NCI-H2029 (cell line): ENCODE data around the gene ZXDC.

Experiments used
- DNase-seq: peaks from one replicate; lab custom pipeline; 2025; lab: John Stamatoyannopoulos, UW

Gene ZXDC

DNA sequence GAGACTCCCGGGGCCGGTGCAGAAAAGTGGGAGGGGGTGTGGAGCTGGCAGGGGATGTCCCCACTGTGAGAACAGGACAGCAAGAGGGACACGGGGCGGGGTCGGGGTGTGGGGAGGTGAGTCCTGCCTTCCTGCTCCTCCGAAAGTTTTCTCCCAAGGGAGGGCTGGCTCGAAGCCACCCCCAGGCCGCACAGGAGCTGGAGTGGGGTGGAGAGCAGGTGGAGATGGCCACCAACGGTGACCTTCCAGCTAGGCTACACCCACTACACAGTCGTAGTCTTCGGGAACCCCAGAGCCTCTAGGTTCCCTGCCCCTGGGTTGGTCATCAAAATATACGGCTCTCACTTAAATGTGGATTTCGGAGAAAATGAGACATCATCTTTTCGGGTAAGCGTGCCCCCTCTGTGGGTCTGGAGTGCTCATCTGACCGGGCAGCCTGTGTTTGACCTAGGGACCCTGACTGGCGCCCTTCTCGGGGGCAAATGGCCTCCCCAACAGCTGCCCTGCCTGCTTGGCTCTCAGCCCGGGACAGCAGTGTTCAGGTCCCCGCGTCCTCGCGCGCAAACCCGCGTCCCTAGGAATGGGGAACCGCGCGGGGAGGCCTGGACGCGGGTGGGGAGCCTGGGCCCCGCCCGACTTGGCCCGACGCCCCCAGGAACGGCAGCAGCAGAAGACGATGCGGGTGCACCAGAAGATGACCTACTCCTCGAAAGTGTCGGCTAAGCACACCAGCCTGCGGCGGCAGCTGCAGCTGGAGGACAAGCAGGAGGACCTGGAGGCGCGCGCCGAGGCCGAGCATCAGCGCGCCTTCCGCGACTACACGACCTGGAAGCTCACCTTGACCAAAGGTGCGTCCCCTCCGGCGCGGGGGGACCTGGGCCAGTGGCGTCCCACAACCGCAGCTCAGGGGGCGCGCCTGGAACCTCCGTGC lies 59.8 kb downstream of the ZXDC start:
- DNase-seq = no peak

DNA sequence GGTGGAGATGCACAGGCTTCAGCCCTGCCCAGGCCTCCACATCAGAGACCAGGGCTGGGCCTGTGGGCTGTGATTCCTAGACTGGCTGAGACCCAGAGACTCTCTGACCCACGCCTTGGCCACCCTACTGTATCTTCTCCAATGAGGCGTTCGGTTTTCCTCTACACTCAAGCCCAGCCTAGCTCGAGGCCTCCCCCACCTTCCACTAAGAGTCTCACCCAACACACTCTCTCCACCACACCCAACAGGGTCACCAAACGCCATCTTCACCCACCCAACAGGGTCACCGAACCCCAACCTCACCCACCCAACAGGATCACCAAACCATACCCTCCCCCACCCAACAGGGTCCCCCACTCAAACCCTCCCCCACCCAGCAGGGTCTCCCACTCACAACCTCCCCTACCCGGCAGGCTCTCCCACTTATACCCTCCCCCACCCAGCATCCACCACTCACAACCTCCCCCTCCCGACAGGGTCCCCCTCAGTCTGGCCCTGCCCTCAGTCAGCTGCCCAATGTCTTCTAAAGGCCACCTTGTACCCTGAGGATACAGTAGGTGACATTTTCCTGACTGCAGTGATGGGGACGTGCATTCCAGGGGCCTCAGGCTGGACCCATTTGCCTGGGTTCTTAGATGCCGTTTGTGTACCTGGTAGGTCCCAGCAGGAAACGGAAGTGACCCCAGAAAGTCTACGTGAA lies 60.6 kb downstream of the ZXDC start:
- no peak for DNase-seq

DNA sequence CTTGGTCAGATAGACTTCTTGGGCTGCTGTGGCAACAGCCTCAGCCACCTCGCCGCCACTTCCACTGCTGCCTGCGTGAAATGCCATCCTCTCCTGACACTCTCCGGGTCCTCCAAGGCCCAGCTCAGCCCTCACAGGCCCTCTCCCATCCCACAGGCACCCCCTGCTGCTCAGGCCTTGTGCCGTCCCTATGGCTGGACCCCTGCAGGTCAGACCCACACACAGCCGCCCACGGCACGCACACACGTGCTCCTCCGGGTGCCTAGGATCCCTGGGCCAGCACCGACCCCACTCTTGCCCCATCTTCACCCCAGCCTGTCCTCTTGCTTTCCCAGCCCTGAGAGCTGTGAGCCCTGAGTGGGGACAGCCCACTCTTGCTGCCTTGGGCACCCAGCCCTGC lies 61.3 kb downstream of the ZXDC start:
- no peak for DNase-seq

- no peak for DNase-seq
These were observed 62.0 kb downstream of the ZXDC start for GRCh38 chr3:126413693-126414080.

GRCh38 chr3:126412841-126413692 lies 62.6 kb downstream of the ZXDC start:
- DNase-seq = no peak

GRCh38 chr3:126408099-126408498 lies 67.6 kb downstream of the ZXDC start:
- no peak for DNase-seq

GRCh38 chr3:126407412-126408044 lies 68.2 kb downstream of the ZXDC start:
- no peak for DNase-seq

DNA sequence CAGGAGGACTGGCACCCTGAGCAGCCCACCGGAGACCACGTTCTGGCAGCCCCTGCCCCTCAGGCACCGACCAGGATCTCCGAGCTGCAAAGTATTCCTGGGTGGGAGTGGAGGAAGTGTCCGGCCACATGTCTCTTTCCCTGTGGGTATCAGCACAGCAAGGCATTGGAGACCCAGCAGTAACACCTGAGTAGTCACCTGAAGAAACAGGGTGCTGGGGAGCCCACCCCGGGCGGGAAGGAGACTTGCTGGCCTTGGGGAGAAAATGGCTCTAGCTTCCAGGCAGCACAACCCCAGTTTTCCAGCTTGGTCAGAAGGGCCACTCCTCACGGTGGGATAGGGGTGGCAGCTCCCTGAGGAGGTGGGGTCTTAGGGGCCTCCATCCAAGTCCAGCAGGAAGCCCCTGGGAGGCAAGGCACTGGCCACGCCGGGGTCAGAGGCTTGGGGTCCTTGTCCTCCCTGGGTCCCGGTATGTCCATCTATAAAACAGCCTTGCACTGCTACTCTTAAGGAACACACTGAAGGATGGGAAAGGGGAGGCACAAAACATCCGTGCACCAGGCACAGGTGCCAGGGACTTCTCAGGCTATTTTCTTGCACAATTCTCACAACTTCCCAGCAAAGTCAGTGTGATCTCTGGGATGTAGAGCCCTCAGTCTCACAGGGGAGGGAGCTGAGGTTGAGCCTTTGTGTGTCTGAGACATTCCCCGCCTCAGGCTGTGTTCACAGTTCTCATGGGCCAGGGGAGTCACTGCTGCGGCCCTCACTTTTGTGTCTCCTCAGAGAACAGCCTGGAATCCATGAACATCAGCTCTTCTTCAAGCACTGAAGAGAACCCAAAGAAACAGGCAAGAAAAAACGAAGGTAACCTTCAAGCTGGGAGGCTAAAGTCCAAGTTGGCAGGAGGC lies 69.0 kb downstream of the ZXDC start:
- DNase-seq = no peak

DNA sequence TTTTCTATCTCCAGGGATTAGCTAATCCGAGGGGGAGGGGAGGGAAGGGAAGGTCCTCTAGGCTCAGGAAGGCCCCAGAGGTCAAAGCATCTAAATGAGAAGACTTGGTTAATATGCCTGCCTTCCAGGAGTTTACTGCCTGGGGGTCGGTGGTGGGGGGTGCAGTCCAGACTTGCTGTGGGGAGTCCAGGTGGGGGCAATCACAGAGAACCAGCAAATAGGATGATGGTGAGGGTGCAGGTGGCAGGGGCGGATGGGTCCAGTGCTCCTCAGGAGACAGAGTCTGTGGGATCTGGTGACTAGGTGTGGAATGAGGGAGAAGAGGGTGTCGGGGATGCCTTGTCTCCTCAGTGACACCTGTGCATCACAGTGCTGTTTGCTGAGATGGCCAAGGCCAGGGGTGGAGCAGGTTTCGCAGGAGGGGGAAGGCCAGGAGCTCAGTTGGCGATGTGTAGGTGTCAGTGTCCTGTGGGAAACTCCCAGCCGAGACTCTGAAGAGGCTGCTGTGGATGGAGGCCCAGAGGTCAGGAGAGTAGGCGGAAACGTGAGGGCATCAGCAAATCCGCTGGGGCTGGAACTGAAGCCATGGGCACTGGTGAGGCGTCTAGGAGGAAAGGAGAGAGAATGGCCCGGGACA lies 72.9 kb downstream of the ZXDC start:
- DNase-seq = no peak

GRCh38 chr3:126402178-126402577 lies 73.5 kb downstream of the ZXDC start:
- no peak for DNase-seq

DNA sequence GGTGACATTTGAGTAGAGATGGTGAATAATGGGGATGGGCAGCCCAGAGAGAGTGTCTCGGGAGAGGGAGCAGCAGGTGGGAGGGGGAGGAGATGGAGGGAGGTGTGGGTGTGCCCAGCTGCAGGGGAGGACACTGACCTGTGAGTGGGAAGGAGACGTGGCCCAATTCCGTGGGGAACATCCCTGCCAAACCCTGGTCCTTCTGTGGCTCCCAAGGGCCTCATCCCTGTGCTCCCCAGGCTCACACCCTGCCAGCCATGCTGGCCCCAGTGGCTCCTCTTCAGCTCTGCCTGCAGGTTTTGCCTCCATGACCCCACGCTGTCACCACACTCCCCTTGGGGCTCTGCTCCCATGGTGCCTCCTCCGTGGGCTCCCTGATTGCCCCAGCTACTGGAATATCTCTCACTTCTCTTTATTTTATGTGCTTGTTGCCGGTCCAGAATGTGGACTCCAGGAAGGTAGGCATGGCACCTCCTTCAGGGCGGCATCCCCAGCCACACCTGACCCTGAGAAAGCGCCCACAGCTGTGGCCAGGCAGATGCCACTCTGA lies 74.0 kb downstream of the ZXDC start:
- DNase-seq = no peak

GRCh38 chr3:126399756-126400155 lies 75.9 kb downstream of the ZXDC start:
- no peak for DNase-seq

- DNase-seq = peak; percentile 6
These were observed 76.3 kb downstream of the ZXDC start for GRCh38 chr3:126399351-126399735.

- DNase-seq = no peak
These were observed 77.0 kb downstream of the ZXDC start for GRCh38 chr3:126398423-126399350.

DNA sequence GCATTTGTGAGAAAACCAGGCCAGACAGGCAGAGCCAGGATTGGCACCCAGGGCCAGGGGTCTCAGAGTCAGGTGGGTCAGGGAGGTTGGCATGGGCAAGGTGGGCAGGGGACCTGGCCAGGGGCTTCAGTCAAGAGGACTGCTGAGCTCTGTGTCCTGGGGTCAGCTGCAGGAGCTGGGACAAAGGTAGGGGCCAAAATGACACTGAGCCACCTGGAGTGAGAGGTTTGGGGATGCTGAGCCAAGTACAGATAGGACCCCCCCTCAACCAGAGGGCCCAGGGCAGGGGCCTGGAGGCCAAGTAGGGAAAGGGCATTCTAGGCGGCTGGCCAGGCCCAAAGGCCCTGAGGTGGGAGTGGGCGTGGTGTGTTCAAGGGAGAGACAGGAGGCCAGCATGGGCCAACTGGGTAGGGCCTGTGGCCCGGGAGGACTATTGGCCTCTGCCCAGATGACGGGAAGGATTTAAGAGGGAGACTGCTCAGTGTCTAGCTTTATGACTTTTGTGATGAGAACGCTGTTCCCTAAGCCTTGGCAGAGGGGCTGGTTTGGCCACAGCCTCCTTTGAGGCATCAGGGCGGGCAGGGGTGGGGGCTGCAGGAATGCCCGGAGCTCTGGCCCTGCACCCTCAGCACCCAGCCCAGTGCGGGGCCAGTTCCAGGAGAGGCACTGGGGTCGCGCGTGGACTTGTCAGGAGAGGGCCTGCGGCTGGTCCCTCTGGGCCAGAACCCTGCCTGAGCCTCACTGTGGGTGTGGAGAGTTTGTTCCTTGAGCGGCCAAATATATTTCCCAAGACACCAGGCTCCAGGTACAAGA lies 77.9 kb downstream of the ZXDC start:
- DNase-seq = no peak

DNA sequence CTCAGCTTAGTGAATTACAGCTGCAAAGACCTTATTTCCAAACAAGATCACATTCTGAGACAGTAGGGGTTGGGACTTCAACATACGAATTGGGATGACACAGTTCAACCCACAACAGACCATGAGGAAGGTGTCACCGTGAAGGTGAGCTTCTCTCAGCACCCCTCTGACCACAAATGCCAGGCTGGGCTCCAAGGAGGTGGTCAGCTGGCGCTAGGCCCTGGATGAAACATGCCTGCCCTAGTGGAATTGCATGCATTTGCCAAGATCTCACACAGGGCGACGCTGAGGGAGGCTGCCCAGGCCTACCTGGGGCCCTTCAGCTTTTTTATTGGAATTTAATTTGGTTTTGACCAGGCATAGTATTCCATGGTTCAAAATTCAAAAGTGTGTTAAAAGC lies 79.2 kb downstream of the ZXDC start:
- no peak for DNase-seq

DNA sequence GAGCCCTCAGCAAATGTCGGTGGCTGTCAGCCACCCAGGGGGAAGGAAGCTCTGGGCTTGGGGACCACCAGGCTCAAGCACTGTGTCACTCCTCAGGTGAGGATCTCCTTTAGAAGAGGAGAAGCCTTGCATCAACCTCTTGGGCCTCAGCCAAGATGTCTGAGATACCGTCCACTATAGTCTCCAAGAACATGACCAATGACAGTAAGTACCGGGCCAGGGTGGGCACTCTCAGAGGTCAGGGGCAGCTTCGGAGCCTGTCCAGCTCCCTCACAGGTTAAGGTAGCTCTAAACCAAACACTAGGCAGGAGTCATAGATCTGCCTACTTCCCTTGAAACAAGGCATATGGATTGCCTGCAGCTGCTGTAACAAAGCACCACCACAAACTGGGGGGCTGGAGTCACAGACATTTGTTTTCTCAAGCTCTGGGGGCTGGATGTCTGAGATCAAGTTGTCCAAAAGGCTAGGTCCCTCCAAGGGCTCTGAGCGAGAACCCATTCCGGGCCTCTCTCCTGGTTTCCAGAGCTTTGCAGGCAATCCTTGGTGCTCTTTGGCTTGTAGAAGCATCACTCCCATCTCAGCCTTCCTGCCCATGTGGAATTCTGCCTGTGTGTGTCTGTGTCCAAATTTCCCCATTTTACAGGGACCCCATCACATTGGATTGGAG lies 79.7 kb downstream of the ZXDC start:
- DNase-seq = no peak

DNA sequence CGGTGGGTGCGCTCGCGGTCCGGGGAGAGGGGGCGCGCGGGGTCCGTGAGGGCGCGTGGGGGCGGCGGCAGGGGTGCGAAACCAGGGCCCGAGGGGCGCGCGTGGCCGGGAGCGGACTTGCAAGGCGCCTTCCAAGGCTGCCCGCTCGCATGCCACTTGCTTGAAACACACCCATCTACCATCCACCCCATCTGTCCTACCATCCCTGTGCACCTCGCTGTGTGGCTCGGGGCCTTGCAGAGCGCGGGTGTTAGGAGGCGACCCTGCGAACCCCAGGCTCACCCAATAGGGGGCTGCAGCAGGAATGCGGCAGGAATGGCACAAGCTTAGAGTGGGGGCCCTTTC lies 80.7 kb downstream of the ZXDC start:
- DNase-seq = no peak
